Activated CD8-positive, alpha-beta memory T cell treated with anti-CD3 and anti-CD28 coated beads for 36 hours (primary cell): ENCODE measurements around the gene POP7. TPM values are rescaled to one million over a fixed set of nuclear protein-coding genes. Genes with fewer than 3 reads are reported as not detected.
"Not testable (repeated sequence)": the region's sequence is repeated elsewhere in the genome, so short reads cannot be mapped to it uniquely, and the experiment has no call there.

Experiments
- CTCF ChIA-PET: fragments of 350-600 bp; sonication (Branson Sonifier 250); formaldehyde crosslinking; loops from one replicate; lab custom pipeline; 2021; ENCODE audit warnings: antibody characterized with exemption; lab: Charles Lee
- POLR2A ChIA-PET: fragments of 350-600 bp; sonication (Branson Sonifier 250); formaldehyde crosslinking; loops from one replicate; lab custom pipeline; 2021; ENCODE audit warnings: antibody characterized with exemption; lab: Charles Lee
- total RNA-seq, 2 experiments: library from RNA; stranded (reverse); gene quantifications; one replicate each; pipeline ENCODE4 v1.2.3, GENCODE V29; 2021

POP7 gene
- total RNA-seq: 10 to 100 TPM; 82.3 to 85.9 TPM

- CTCF ChIA-PET: interaction anchor here (0.5 to 4.1 kb wide), 30 partner anchors 8 to 704 kb away, joined by 3 to 78 read pairs (median 4); partner anchors contain the start of genes AGFG2, EPO, FBXO24 and GIGYF1
- POLR2A ChIA-PET: interaction anchor here (0.6 to 2.4 kb wide), 13 partner anchors 10 to 356 kb away, joined by 3 to 16 read pairs (median 6); partner anchors contain the start of genes FBXO24, GIGYF1, GNB2 and LRCH4
Observed at GRCh38 chr7:100705753-100706671, at the start of gene POP7. TSS of gene POP7 (plus strand) at chr7:100706121. CDS start at chr7:100706831, 710 bp downstream.

- CTCF ChIA-PET: interaction anchor here (0.6 kb wide), 1 partner anchor 37 kb away, joined by 4 read pairs; no protein-coding TSS in a partner anchor
- POLR2A ChIA-PET: not testable (repeated sequence)
Observed at GRCh38 chr7:100662194-100662776, 43.6 kb upstream of the POP7 start.

- POLR2A ChIA-PET: no interaction called here
Observed at GRCh38 chr7:100665168-100665726, 40.7 kb upstream of the POP7 start.

GRCh38 chr7:100667331-100668068 is 38.4 kb upstream of the POP7 start:
- ChIA-PET POLR2A (interaction anchor here (0.6 kb wide), 1 partner anchor 51 kb away, joined by 4 read pairs; no protein-coding TSS in a partner anchor), CTCF (interaction anchor here (1.0 kb wide), 1 partner anchor 62 kb away, joined by 3 read pairs; no protein-coding TSS in a partner anchor)

More at GRCh38 chr7:100665168-100665726, 40.7 kb upstream of the POP7 start:
- CTCF ChIA-PET: interaction anchor here (1.1 to 1.7 kb wide), 2 partner anchors 25 to 31 kb away, joined by 4 to 6 read pairs; no protein-coding TSS in a partner anchor

GRCh38 chr7:100668069-100668449 is 37.9 kb upstream of the POP7 start:
- CTCF ChIA-PET: interaction anchor here (1.0 kb wide), 1 partner anchor 63 kb away, joined by 3 read pairs; no protein-coding TSS in a partner anchor
- POLR2A ChIA-PET: interaction anchor here (0.6 kb wide), 1 partner anchor 51 kb away, joined by 4 read pairs; no protein-coding TSS in a partner anchor

- POLR2A ChIA-PET: interaction anchor here (0.6 kb wide), 1 partner anchor 40 kb away, joined by 3 read pairs; no protein-coding TSS in a partner anchor
- CTCF ChIA-PET: not testable (repeated sequence)
Observed at GRCh38 chr7:100669106-100669505, 36.8 kb upstream of the POP7 start.

- ChIA-PET CTCF (no interaction called here), POLR2A (no interaction called here)
Observed at GRCh38 chr7:100670074-100670473, 35.8 kb upstream of the POP7 start.

- POLR2A ChIA-PET: interaction anchor here (0.7 kb wide), 1 partner anchor 280 kb away, joined by 14 read pairs; no protein-coding TSS in a partner anchor
- CTCF ChIA-PET: no interaction called here
Observed at GRCh38 chr7:100671353-100672327, 34.3 kb upstream of the POP7 start.

- CTCF ChIA-PET: interaction anchor here (0.6 to 1.5 kb wide), 4 partner anchors 18 to 87 kb away, joined by 3 to 7 read pairs (median 5); partner anchors contain the start of genes FBXO24 and LRCH4
Observed at GRCh38 chr7:100673302-100673941, 32.5 kb upstream of the POP7 start, which contains the start of gene GNB2. TSS of gene GNB2 (plus strand) at chr7:100673740. CDS start at chr7:100676266, 2,526 bp downstream.

GRCh38 chr7:100673942-100674410 is 31.9 kb upstream of the POP7 start:
- POLR2A ChIA-PET: interaction anchor here (0.7 kb wide), 1 partner anchor 497 kb away, joined by 3 read pairs; the partner anchor contains the start of gene GPC2
- CTCF ChIA-PET: interaction anchor here (1.1 to 9.2 kb wide), 3 partner anchors 17 to 41 kb away, joined by 3 to 68 read pairs (median 5); partner anchors contain the start of gene POP7

More at GRCh38 chr7:100673302-100673941, 32.5 kb upstream of the POP7 start, which contains the start of gene GNB2:
- POLR2A ChIA-PET: interaction anchor here (0.6 to 0.9 kb wide), 5 partner anchors 32 to 571 kb away, joined by 3 to 6 read pairs (median 3); partner anchors contain the start of genes FBXO24 and MOSPD3

- POLR2A ChIA-PET: interaction anchor here (0.7 to 1.3 kb wide), 3 partner anchors 31 to 497 kb away, joined by 3 to 6 read pairs (median 3); partner anchors contain the start of genes GPC2 and POP7
- CTCF ChIA-PET: interaction anchor here (0.6 to 9.2 kb wide), 6 partner anchors 17 to 1333 kb away, joined by 3 to 68 read pairs (median 4); partner anchors contain the start of genes FBXO24, LRCH4 and POP7
Observed at GRCh38 chr7:100674411-100675104, 31.4 kb upstream of the POP7 start.

GRCh38 chr7:100675105-100675451 is 30.8 kb upstream of the POP7 start:
- POLR2A ChIA-PET: interaction anchor here (0.6 to 1.3 kb wide), 3 partner anchors 30 to 154 kb away, joined by 3 to 6 read pairs (median 4); partner anchors contain the start of gene POP7
- CTCF ChIA-PET: interaction anchor here (0.6 to 9.2 kb wide), 6 partner anchors 16 to 1334 kb away, joined by 3 to 68 read pairs (median 4); partner anchors contain the start of genes FBXO24, LRCH4 and POP7

GRCh38 chr7:100675581-100676350 is 30.2 kb upstream of the POP7 start:
- ChIA-PET POLR2A (interaction anchor here (0.6 to 1.3 kb wide), 4 partner anchors 30 to 153 kb away, joined by 3 to 6 read pairs (median 4); partner anchors contain the start of genes FBXO24 and POP7), CTCF (interaction anchor here (1.5 to 9.2 kb wide), 2 partner anchors 16 to 177 kb away, joined by 3 to 68 read pairs; partner anchors contain the start of gene SLC12A9)
